SHP77 (cell line): Measurements from ENCODE around the gene IFNA10.
"Not testable (repeated sequence)": the region's sequence is repeated elsewhere in the genome, so short reads cannot be mapped to it uniquely, and the experiment has no call there.

Experiments
- DNase-seq, 2 experiments: peaks; one replicate each; lab custom pipeline; 2025; lab: John Stamatoyannopoulos, UW

Gene IFNA10

DNA sequence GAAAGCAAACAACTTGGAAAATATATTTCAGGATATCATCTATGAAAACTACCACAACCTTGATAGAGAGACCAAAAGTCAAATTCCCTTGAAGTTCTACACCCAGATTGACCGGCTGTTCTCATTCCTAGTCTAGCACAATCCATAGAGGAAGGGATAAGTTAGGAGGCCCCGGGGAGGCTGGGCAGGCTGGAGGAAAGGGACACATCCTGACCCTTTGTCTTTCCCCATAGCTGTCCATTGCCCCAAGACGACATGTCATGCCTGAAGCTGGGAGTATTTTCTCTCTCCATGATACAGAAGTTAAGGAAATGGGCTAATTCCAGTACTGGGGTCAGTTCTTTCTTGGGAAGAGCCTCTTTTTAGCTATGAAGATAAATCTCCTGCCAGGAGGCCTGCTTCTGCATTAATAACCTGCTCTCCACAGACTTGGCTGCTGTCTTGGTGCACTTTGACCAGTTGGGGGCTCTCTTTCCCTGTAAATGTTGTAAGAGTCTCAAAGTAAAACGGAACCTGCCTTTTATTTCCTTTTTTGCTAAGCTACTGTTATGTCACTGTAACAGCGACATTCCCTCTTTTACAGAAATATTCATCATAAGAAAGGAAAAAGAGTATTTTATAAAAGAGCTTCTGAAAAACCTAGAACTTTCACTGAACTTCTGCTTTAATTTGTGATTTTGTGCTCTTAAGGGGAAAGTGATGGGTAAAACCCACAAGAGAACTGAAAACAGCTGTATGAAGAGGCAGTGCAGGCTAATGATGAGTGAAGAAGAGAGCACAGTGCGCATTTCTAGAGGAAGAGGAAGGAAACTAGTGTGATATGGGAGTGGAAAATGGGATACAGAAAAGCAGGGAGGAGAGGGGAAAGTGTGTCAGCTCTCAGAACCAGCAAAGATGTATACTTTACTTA is 11.8 kb downstream of the IFNA10 start:
- not testable (repeated sequence) for DNase-seq

DNA sequence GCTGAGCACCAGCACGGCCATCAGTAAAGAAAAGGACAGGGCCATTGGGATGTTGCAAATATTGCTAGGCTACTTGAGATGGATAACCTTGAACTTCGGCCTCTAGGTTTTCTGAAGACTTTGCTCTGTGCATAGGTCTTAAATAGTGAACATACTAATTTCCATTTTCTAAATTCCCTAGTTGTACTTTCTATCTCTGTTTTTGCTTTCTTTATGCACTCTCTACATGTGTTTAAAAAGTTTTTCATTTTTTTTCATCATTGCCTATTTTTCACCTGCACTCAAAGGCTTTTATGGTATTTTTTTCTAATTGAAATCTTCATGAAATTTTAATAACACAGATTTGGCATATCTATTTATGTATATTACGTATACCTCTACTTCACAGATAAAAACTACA is 19.5 kb downstream of the IFNA10 start, which contains the start of gene IFNA4:
TSS of gene IFNA4 (minus strand) at position 101 of the 400 bp plus-strand sequence. CDS start at position 45, 56 bp downstream.
- DNase-seq: not testable (repeated sequence)

DNA sequence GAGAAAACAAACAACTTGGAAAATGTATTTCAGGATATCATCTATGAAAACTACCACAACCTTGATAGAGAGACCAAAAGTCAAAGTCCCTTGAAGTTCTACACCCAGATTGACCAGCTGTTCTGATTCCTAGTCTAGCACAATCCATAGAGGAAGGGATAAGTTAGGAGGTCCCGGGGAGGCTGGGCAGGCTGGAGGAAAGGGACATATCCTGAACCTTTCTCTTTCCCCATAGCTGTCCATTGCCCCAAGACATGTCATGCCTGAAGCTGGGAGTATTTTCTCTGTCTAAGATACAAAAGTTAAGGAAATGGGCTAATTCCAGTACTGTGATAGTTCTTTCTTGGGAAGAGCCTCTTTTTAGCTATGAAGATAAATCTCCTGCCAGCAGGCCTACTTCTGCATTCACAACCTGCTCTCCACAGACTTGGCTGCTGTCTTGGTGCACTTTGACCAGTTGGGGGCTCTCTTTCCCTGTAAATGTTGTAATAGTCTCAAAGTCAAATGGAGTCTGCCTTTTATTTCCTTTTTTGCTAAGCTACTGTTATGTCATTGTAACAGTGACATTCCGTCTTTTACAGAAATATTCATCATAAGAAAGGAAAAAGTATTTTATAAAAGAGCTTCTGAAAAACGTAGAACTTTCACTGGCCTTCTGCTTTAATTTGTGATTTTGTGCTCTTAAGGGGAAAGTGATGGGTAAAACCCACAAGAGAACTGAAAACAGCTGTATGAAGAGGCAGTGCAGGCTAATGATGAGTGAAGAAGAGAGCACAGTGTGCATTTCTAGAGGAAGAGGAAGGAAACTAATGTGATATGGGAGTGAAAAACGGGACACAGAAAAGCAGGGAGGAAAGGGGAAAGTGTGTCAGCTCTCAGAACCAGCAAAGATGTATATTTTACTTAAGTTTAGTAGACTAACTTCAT is 23.9 kb downstream of the IFNA10 start:
- DNase-seq: not testable (repeated sequence)

GRCh38 chr9:21174671-21175070 is 32.3 kb downstream of the IFNA10 start:
- no peak for DNase-seq

GRCh38 chr9:21172156-21172555 is 34.8 kb downstream of the IFNA10 start:
- no peak for DNase-seq

- DNase-seq: no peak
These were observed 35.6 kb downstream of the IFNA10 start for GRCh38 chr9:21171351-21171750.

DNA sequence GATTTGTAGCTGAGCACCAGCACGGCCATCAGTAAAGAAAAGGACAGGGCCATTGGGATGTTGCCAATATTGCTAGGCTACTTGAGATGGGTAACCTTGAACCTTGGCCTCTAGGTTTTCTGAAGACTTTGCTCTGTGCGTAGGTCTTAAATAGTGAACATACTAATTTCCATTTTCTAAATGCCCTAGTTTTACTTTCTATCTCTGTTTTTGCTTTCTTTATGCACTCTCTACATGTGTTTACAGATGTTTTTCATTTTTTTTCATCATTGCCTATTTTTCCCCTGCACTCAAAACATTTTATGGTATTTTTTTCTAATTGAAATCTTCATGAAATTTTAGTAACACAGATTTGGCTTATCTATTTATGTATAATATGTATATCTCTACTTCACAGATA is 40.4 kb downstream of the IFNA10 start, which contains the start of gene IFNA21:
TSS of gene IFNA21 (minus strand) at position 101 of the 400 bp plus-strand sequence. CDS start at position 53, 48 bp downstream.
- DNase-seq: not testable (repeated sequence)

GRCh38 chr9:21165516-21165915 is 41.4 kb downstream of the IFNA10 start:
- no peak for DNase-seq

GRCh38 chr9:21160178-21160577 is 46.8 kb downstream of the IFNA10 start:
- DNase-seq: no peak
